H1 (cell line): Measurements from ENCODE around the gene LDLR. TPM values are rescaled to one million over a fixed set of nuclear protein-coding genes. Genes with fewer than 3 reads are reported as not detected.

ENCODE experiments used
- KDM1A ChIP-seq: fragments of 200-600, 300-600 bp; sonication (generic); IDR thresholded peaks from 2 replicates; pipeline ENCODE4 v1.7.1; 2016; ENCODE audit warnings: mild to moderate bottlenecking, low read length, borderline replicate concordance
- polyA plus RNA-seq, 7 experiments: library from polyadenylated mRNA; depleted of rRNA in 3 of 7; stranded (reverse) in 5 of 7; unstranded in 2 of 7; fragments of >200 nt in 5 of 7; fragments of 200-250 nt in 2 of 7; gene quantifications; 1 replicate in 5 of 7; 2 replicates in 1 of 7; 4 replicates in 1 of 7; pipeline versions ENCODE4 v1.2.1 to v1.2.3, GENCODE V29; 2011 to 2013; ENCODE audit warnings: missing spikeins in 2 of 7, mixed read lengths in 2 of 7
- total RNA-seq: library from RNA; stranded (reverse); fragmentation: NEBNext Ultra II Directional; extraction: Animal tissue kit (Norgen Biotek cat#: 25700); gene quantifications from 2 replicates; pipeline ENCODE4 v1.2.1, GENCODE V29; 2021
- TF ChIP-seq, protein P1 (sequence below): fragments of 300-600 bp; sonication (generic); IDR thresholded peaks from 2 replicates; pipeline ENCODE4 v1.7.1; 2012; ENCODE audit warnings: low read length, moderate library complexity, mild to moderate bottlenecking, inconsistent platforms; ENCODE audit not compliant: insufficient replicate concordance

Gene LDLR
- total and polyA plus RNA-seq, 2 of the 8 experiments (the other 6 are each of a cell fraction or from before 2014, with no cell fraction given), result 70.1 to 118 TPM

DNA sequence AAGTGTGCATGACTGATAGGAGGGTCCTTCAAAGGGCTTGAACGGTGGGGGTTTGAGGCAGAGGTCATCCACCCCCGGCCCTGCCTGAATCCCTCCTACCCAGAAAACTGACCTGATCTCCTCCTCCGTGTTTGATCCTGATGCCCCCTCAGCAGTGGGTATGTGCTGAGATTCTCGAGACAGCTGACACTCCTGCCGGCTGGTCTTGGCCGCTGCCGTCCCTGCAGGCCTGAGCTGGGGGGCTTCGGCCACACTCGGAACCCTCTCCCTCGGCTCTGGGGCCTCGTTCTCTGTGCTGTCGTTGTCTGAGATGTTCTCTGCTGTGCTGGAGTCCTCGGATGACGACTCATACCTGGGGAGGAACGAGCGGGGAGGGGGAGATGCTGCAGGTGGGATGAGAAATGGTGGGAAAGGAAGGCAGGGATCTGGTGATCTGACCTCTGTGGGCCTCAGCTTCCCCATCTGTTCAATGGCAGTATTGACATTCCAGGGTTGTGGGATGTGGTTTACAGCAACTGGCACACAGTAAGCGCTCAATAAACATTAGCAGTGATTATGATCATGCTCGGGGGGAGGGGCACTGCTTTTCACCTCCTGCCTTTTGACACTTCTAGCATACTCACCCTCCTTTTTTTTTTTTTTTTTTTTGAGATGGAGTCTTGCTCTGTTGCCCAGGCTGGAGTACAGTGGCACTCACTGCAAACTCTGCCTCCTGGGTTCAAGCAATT lies 87.4 kb downstream of the LDLR start (continued):
- TF ChIP-seq, protein P1, sequence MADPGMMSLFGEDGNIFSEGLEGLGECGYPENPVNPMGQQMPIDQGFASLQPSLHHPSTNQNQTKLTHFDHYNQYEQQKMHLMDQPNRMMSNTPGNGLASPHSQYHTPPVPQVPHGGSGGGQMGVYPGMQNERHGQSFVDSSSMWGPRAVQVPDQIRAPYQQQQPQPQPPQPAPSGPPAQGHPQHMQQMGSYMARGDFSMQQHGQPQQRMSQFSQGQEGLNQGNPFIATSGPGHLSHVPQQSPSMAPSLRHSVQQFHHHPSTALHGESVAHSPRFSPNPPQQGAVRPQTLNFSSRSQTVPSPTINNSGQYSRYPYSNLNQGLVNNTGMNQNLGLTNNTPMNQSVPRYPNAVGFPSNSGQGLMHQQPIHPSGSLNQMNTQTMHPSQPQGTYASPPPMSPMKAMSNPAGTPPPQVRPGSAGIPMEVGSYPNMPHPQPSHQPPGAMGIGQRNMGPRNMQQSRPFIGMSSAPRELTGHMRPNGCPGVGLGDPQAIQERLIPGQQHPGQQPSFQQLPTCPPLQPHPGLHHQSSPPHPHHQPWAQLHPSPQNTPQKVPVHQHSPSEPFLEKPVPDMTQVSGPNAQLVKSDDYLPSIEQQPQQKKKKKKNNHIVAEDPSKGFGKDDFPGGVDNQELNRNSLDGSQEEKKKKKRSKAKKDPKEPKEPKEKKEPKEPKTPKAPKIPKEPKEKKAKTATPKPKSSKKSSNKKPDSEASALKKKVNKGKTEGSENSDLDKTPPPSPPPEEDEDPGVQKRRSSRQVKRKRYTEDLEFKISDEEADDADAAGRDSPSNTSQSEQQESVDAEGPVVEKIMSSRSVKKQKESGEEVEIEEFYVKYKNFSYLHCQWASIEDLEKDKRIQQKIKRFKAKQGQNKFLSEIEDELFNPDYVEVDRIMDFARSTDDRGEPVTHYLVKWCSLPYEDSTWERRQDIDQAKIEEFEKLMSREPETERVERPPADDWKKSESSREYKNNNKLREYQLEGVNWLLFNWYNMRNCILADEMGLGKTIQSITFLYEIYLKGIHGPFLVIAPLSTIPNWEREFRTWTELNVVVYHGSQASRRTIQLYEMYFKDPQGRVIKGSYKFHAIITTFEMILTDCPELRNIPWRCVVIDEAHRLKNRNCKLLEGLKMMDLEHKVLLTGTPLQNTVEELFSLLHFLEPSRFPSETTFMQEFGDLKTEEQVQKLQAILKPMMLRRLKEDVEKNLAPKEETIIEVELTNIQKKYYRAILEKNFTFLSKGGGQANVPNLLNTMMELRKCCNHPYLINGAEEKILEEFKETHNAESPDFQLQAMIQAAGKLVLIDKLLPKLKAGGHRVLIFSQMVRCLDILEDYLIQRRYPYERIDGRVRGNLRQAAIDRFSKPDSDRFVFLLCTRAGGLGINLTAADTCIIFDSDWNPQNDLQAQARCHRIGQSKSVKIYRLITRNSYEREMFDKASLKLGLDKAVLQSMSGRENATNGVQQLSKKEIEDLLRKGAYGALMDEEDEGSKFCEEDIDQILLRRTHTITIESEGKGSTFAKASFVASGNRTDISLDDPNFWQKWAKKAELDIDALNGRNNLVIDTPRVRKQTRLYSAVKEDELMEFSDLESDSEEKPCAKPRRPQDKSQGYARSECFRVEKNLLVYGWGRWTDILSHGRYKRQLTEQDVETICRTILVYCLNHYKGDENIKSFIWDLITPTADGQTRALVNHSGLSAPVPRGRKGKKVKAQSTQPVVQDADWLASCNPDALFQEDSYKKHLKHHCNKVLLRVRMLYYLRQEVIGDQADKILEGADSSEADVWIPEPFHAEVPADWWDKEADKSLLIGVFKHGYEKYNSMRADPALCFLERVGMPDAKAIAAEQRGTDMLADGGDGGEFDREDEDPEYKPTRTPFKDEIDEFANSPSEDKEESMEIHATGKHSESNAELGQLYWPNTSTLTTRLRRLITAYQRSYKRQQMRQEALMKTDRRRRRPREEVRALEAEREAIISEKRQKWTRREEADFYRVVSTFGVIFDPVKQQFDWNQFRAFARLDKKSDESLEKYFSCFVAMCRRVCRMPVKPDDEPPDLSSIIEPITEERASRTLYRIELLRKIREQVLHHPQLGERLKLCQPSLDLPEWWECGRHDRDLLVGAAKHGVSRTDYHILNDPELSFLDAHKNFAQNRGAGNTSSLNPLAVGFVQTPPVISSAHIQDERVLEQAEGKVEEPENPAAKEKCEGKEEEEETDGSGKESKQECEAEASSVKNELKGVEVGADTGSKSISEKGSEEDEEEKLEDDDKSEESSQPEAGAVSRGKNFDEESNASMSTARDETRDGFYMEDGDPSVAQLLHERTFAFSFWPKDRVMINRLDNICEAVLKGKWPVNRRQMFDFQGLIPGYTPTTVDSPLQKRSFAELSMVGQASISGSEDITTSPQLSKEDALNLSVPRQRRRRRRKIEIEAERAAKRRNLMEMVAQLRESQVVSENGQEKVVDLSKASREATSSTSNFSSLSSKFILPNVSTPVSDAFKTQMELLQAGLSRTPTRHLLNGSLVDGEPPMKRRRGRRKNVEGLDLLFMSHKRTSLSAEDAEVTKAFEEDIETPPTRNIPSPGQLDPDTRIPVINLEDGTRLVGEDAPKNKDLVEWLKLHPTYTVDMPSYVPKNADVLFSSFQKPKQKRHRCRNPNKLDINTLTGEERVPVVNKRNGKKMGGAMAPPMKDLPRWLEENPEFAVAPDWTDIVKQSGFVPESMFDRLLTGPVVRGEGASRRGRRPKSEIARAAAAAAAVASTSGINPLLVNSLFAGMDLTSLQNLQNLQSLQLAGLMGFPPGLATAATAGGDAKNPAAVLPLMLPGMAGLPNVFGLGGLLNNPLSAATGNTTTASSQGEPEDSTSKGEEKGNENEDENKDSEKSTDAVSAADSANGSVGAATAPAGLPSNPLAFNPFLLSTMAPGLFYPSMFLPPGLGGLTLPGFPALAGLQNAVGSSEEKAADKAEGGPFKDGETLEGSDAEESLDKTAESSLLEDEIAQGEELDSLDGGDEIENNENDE, result no peak
- TF ChIP-seq KDM1A, result 0 out of 2 replicates have a peak, but pooled peaks have one; percentile 37
